K562 (cell line): Measurements from ENCODE around the gene TNPO3. TPM values are rescaled to one million over a fixed set of nuclear protein-coding genes. Genes with fewer than 3 reads are reported as not detected.

Experiments used
- ATAC-seq: fragments of 200-7000 bp; cut with Tn5 transposase; 3 replicates; pipeline ENCODE4 v1.9.1; 2020; ENCODE audit warnings: moderate library complexity
- BruUV-seq: library from RNA; stranded (reverse); fragments of 400-500 nt; replicated peaks from 2 replicates; lab custom pipeline; 2021; lab: Mats Ljungman, UMichigan
- CTCF ChIA-PET: fragments of 300-600 bp; formaldehyde crosslinking; extraction: SDS; loops from one replicate; lab custom pipeline; 2021; ENCODE audit warnings: low intra/inter-chr PET ratio; lab: Yijun Ruan, JAX
- POLR2A ChIA-PET: fragments of 300-600, 350-650 bp; sonication (Branson Sonifier 250); formaldehyde crosslinking; extraction: SDS; loops from one replicate; lab custom pipeline; 2021; ENCODE audit warnings: antibody characterized with exemption, inconsistent platforms; lab: Yijun Ruan, JAX
- DNase-seq, 4 experiments: peaks; one replicate each; pipeline versions ENCODE4 v3.0.0 to v3.0.0-alpha.2; 2011 to 2018; ENCODE audit warnings: low spot score in 3 of 4, mixed read lengths in 3 of 4; ENCODE audit errors: extremely low read depth in 1 of 4
- FAIRE-seq: peaks from 2 replicates; lab custom pipeline; 2011; peaks lifted over from hg19 to GRCh38; lab: Jason Lieb, UNC
- H2AFZ ChIP-seq: 2 replicates; pipeline ENCODE4 v1.6.0; 2011; ENCODE audit warnings: low read depth, low read length, control low read depth, inconsistent platforms
- H3K27ac ChIP-seq: fragments of 200-600 bp; 3 replicates; pipeline ENCODE4 v1.8.0; 2011; ENCODE audit warnings: low read depth, mild to moderate bottlenecking, control low read depth, inconsistent platforms, low read length, moderate library complexity, mixed read lengths; ENCODE audit errors: extremely low read depth
- H3K27me3 ChIP-seq, 2 experiments: fragments of 300-600 bp in 1 of 2; 2 replicates in 1 of 2; 3 replicates in 1 of 2; pipeline versions ENCODE4 v1.6.0 to v1.8.0; 2011; ENCODE audit warnings: inconsistent platforms in 2 of 2, low read length in 2 of 2, mild to moderate bottlenecking in 1 of 2, mixed read lengths in 1 of 2, moderate library complexity in 1 of 2; ENCODE audit not compliant: control insufficient read depth in 2 of 2, insufficient read depth in 2 of 2
- H3K36me3 ChIP-seq: fragments of 300-600 bp; 3 replicates; pipeline ENCODE4 v1.8.0; 2011; ENCODE audit warnings: mild to moderate bottlenecking, low read length, inconsistent platforms; ENCODE audit not compliant: control insufficient read depth, insufficient read depth
- H3K4me1 ChIP-seq, 2 experiments: fragments of 200-600 bp in 1 of 2; replicated peaks in 1 of 2; 2 replicates in 1 of 2; 3 replicates in 1 of 2; pipeline versions ENCODE4 v1.5.1 to v1.8.0; 2011; ENCODE audit warnings: inconsistent platforms in 2 of 2, low read length in 2 of 2, mild to moderate bottlenecking in 1 of 2, mixed read lengths in 1 of 2, moderate library complexity in 1 of 2; ENCODE audit not compliant: control insufficient read depth in 2 of 2, insufficient read depth in 2 of 2
- H3K4me2 ChIP-seq: 2 replicates; pipeline ENCODE4 v1.6.1; 2011; ENCODE audit warnings: low read length, control low read depth, inconsistent platforms, mixed read lengths; ENCODE audit not compliant: insufficient read depth
- H3K4me3 ChIP-seq: fragments of 200-600 bp; sonication (generic), shearing (Covaris generic); 2 replicates; pipeline ENCODE4 v1.5.1; 2016; ENCODE audit warnings: control low read depth, inconsistent platforms
- H3K79me2 ChIP-seq: fragments of 200-600 bp; 3 replicates; pipeline ENCODE4 v1.8.0; 2011; ENCODE audit warnings: low read length, inconsistent platforms; ENCODE audit not compliant: control insufficient read depth, insufficient read depth
- H3K9ac ChIP-seq, 2 experiments: 2 replicates each; pipeline versions ENCODE4 v1.6.0 to v1.6.1; 2011; ENCODE audit warnings: low read depth in 2 of 2, low read length in 2 of 2, control low read depth in 1 of 2, inconsistent platforms in 1 of 2, mild to moderate bottlenecking in 1 of 2, mixed read lengths in 1 of 2; ENCODE audit not compliant: insufficient read depth in 1 of 2
- H3K9me1 ChIP-seq: one replicate; pipeline ENCODE4 v1.6.0; 2011; ENCODE audit warnings: inconsistent platforms, mild to moderate bottlenecking, low read length, moderate library complexity; ENCODE audit not compliant: control insufficient read depth, insufficient read depth
- H3K9me3 ChIP-seq: replicated peaks from 2 replicates; pipeline ENCODE4 v1.5.1; 2011; ENCODE audit warnings: low read depth, low read length, inconsistent platforms; ENCODE audit not compliant: control insufficient read depth, insufficient read depth
- H4K20me1 ChIP-seq: replicated peaks from 2 replicates; pipeline ENCODE4 v1.6.1; 2011; ENCODE audit warnings: low read length, inconsistent platforms, mixed read lengths; ENCODE audit not compliant: control insufficient read depth, insufficient read depth
- BRCA1 ChIP-seq, 2 experiments: fragments of 450-650 bp in 1 of 2; sonication (generic) in 1 of 2; formaldehyde crosslinking in 1 of 2; IDR thresholded peaks; 2 replicates each; pipeline versions ENCODE4 v1.5.0 to v1.6.1; 2017 to 2020; ENCODE audit warnings: mild to moderate bottlenecking in 1 of 2, missing genetic modification reagents in 1 of 2
- ILK ChIP-seq: fragments of 450-650 bp; IDR thresholded peaks from 2 replicates; pipeline ENCODE4 v1.6.1; 2016; ENCODE audit warnings: missing genetic modification characterization, low read depth, mild to moderate bottlenecking, missing compliant biosample characterization, moderate library complexity, borderline replicate concordance
- MTA2 ChIP-seq: fragments of 450-650 bp; IDR thresholded peaks from 2 replicates; pipeline ENCODE4 v1.6.1; 2016; ENCODE audit warnings: low read depth
- YY1 ChIP-seq, 3 experiments: IDR thresholded peaks; 2 replicates each; pipeline ENCODE4 v1.6.1; 2011; ENCODE audit warnings: low read length in 2 of 3, mild to moderate bottlenecking in 2 of 3, moderate library complexity in 2 of 3, borderline replicate concordance in 1 of 3, control low read depth in 1 of 3, low read depth in 1 of 3; ENCODE audit not compliant: insufficient read depth in 3 of 3, insufficient replicate concordance in 2 of 3, control insufficient read depth in 1 of 3, insufficient read length in 1 of 3; ENCODE audit errors: extremely low read depth in 1 of 3
- ZBTB7A ChIP-seq: IDR thresholded peaks from 2 replicates; pipeline ENCODE4 v1.6.1; 2011; ENCODE audit warnings: low read depth, mild to moderate bottlenecking, low read length, moderate library complexity, borderline replicate concordance; ENCODE audit not compliant: control insufficient read depth
- ZNF282 ChIP-seq: sonication (generic); formaldehyde crosslinking; IDR thresholded peaks from 2 replicates; pipeline ENCODE4 v1.8.1; 2023; ENCODE audit warnings: missing genetic modification reagents
- ZNF384 ChIP-seq: IDR thresholded peaks from 2 replicates; pipeline ENCODE4 v1.6.1; 2012; ENCODE audit warnings: low read depth, low read length, improper control_type of control experiment
- whole genome bisulfite sequencing: fragments of 100-300 bp; shearing (Covaris generic); methylation state at CpG from one replicate; pipeline ENCODE4 v1.1.6; 2016; ENCODE audit warnings: low coverage, mixed read lengths; ENCODE audit not compliant: insufficient coverage; ENCODE audit errors: missing lambda C conversion rate; 5-methylcytosine and 5-hydroxymethylcytosine counted together
- in situ Hi-C: fragments of 300-500 bp; cut with MboI; formaldehyde crosslinking; loops from 4 replicates; pipeline ENCODE4 v1.15.0; 2018; ENCODE audit warnings: inconsistent platforms, mixed read lengths
- intact Hi-C: fragments of 100-400 bp; cut with micrococcal nuclease; formaldehyde crosslinking; loops from 2 replicates; pipeline ENCODE4 v1.14.2; 2022
- polyA plus RNA-seq, 8 experiments: library from polyadenylated mRNA; depleted of rRNA in 4 of 8; stranded (reverse) in 5 of 8; unstranded in 3 of 8; fragments of >200 nt; fragmentation: Nextera tagmentation in 2 of 8; fragmentation: Illumina TruSeq in 1 of 8; extraction: Ambion mirVana in 2 of 8; extraction: Trizol in 1 of 8; gene quantifications; 2 replicates each; pipeline versions ENCODE4 v1.2.1 to v1.2.3, GENCODE V29; 2011 to 2014; ENCODE audit warnings: inconsistent platforms in 1 of 8, missing spikeins in 1 of 8
- total RNA-seq, 7 experiments: library from RNA; depleted of rRNA in 6 of 7; stranded (reverse); fragments of >200 nt in 6 of 7; fragmentation: Illumina TruSeq in 2 of 7; extraction: Trizol in 2 of 7; gene quantifications; 2 replicates each; pipeline versions ENCODE4 v1.2.1 to v1.2.3, GENCODE V29; 2011 to 2021; ENCODE audit warnings: low replicate concordance in 1 of 7

TNPO3 gene
- total and polyA plus RNA-seq, 9 of the 15 experiments (the other 6 are each of a cell fraction or from before 2014, with no cell fraction given): 35.8 to 125 (median 110) TPM

- CTCF ChIA-PET: no interaction called here
- POLR2A ChIA-PET: interaction anchor here (0.8 to 1.0 kb wide), 2 partner anchors 11 to 16 kb away, joined by 3 read pairs; no protein-coding TSS in a partner anchor
- Histone ChIP-seq H3K79me2 (no peaks in the 10 kb centered on the region), H3K4me3 (no peak overlapping the region), H3K36me3 (no peaks in the 10 kb centered on the region), H4K20me1 (peaks cover 10% of the 10 kb centered on the region), H3K27ac (no peak overlapping the region), H3K9me1 (no peaks in the 10 kb centered on the region), H3K4me2 (no peak overlapping the region), H3K9me3 (no peaks in the 10 kb centered on the region), H2AFZ (no peak overlapping the region), H3K27me3 (peaks cover 77 to 92% of the 10 kb centered on the region in 2 experiments), H3K4me1 (peaks cover 0 to 31% of the 10 kb centered on the region in 2 experiments; a peak in 2 of 5 replicates), H3K9ac (no peak overlapping the region; a peak in 1 of 4 replicates)
- BruUV-seq: no TSS peak
- ATAC-seq (no peak), FAIRE-seq (no peak), DNase-seq (no peak)
- in situ Hi-C loops (no loop called here), intact Hi-C loops (no loop called here)
- WGBS: 1% methylated on average over 16 of the region's 17 CpGs
- TF ChIP-seq ZNF384 (no peak), MTA2 (no peak), YY1 (IDR thresholded peaks at IDR 0.05; ENCODE audit: borderline replicate concordance in 1 of 3, control insufficient read depth in 1 of 3, extremely low read depth in 1 of 3, insufficient read depth in 3 of 3, insufficient read length in 1 of 3, insufficient replicate concordance in 2 of 3, low read depth in 1 of 3, low read length in 2 of 3) (no peak), BRCA1 (IDR thresholded peaks at IDR 0.05) (no peak), BRCA1 (CRISPR knock-in tag; IDR thresholded peaks at IDR 0.05) (no peak), ZNF282 (CRISPR knock-in tag) (no peak), ILK (tag) (no peak), ZBTB7A (no peak)
Observed at GRCh38 chr7:128937271-128937646, 117.7 kb downstream of the TNPO3 start.
